GM21619 (cell line): ENCODE results near the gene FAAP20.

ENCODE experiments used
- ATAC-seq: cut with Tn5 transposase; IDR thresholded peaks from one replicate; pipeline ENCODE4 v1.9.1; 2021; ENCODE audit not compliant: unreplicated experiment

FAAP20 gene, protein sequence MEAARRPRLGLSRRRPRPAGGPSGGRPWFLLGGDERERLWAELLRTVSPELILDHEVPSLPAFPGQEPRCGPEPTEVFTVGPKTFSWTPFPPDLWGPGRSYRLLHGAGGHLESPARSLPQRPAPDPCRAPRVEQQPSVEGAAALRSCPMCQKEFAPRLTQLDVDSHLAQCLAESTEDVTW

DNA sequence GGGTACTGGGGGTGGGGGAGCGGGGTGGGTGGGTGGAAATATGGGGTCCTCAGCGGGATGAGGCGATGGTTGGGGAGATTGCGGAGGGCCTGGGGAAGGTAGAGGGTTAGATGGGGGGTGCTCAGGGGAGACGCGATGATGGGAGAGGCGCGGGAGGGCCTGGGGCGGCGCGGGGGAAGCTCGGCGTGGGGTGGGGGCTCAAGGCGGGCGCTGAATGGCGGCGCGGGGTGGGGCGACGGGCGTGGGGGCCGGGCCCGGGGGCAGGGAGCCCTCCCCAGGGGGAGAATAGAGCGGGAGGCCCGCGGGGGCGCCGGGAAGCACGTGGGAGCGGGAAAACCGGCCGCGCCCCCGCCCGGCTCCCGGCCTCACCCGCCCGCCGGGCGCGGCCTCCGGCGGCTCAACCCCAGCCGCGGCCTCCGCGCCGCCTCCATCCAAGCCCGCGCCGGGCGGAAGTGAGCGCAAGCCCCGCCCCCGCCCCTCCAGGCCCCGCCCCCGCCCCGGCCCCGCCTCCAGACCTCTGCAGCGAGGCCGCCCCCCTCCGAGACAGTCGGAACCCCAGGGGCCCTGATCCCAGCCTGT lies at the start of gene FAAP20:
Gene FAAP20, minus strand, starts transcription at position 454 of the 579 bp plus-strand sequence. Its CDS starts 23 bp downstream, at position 431.
- peak; percentile 47 for ATAC-seq

DNA sequence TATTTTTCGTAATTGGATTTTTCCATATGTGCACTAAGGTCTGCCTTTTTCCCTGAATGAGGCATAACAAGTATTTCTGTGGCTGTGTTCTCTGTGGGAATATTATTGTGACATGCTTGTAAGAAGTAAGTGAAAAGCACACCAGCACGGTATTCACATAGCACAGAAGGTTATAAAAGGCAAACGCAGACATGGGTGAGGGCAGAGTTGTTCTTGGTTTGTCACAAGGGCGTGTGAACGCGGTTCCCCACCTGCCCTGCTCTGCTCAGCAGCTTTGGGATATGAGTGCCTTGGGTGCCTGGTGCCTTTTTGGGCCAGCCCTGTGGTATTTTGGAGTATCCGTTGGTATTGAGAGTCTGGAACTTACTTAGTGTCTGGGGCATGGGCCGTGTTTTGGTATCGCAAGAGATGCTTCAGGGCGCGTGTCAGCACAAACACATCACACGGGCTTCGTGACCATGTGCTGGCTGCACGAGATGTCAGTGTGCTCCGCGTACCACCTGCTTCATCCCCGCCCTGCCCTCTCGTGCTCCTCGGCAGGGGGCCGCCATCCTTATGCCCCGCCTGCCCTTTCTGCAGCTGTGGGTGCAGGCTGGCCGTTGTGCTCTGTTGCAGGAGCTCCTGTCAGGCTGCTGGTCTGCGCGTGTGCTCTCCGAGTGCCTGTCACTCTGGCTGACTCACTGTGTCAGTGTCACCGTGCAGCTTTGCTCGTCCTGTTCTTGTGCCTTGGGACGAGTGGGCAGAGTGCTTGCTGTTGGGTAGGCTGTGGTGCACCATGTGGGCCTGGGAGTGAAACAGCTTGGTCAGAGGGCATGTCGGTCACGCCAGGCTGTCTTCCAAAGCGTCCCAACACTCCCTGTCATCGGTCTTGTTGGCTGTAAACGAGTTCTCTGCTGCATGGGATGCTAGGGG lies 48.5 kb upstream of the FAAP20 start:
- no peak for ATAC-seq

DNA sequence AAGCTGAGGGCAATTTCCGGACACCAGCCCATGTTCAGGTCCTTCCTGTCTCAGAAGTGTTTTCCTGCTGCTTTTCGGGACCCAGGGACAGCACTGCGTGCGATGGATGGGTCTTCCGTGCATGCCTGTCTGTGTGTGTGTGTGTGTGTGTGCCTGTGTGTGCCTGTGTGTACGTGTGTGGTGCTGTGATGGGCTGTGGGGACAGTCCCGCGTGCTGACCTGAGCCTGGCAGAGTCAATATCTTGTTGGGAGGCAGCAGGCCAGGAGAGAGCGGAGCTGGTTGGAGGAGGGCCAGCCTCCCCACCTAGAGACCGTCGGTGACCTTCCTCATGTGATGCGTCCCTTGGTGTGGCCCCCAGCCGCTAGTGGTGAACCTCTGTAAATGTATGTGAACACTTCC lies 47.2 kb upstream of the FAAP20 start:
- no peak for ATAC-seq

DNA sequence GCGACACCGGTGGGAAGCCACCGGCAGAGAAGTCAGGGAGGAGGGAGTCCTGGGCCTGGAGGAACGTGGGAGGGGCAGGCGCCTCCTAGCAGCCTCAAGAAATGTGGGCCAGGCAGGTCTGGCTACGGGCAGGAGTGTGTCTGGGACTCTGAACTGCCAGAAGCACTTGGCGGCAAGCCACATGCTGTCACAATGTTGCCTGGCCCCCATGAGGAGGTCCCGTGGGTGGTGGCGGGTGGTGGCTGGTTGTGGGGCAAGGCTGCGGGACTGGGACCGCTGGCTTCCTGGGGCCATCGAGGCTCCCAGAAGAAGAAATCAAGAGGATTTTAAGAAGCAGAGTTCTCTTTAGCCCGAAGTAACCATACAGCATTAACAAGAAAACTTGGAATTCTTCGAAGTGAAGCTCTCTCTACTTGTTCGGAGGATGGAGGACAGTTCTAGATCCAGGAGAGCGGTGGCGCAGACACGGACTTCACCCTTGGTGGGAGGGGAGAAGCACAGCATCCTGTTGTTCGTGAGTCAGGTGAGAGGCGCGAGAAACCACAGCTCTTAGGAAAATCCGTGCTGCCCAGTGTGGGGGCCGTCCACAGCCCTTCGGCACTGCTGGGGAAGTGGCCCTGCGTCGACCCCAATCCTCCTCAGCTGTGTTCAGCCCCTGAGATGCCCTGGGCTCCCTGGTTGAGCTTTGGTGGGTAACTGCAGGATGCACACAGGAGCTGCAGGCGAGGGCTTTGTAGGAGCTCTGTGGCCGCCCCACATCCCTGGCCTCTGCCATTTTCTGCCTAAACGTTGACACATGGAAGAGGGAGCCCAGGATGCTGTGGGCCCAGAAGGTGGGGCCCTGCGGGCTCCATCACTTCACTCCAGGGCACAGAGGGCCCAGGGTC lies 45.9 kb upstream of the FAAP20 start:
- no peak for ATAC-seq

DNA sequence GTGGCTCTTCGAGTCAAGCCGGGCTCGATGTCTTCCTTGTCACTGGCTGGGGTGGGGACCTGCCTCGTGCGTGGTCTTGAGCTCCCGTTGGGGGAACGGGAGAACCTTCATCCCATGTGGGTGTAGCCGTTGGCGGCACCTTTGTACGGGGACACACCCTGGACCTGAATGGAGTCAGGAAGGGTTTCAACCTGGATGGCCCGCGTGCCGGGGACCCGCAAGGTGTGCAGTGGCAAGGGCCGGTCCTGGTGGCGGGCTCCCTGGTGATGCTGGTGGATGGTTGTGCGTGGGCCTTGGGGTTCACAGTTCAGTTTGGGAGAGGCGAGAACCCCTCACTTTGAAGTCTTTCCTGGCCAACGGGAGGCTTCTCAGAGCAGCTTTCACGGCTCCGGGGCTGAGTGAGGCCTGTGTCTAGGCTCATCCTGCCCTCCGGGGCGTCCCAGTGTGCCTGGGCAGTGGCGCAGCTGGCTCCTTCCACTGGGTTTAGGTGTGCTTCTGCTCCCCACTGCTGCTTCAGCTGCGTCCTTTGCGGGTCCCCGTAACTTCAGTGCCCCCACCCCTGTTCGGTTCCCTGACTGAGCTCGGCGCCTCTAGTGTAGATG lies 44.9 kb upstream of the FAAP20 start:
- ATAC-seq, result no peak

DNA sequence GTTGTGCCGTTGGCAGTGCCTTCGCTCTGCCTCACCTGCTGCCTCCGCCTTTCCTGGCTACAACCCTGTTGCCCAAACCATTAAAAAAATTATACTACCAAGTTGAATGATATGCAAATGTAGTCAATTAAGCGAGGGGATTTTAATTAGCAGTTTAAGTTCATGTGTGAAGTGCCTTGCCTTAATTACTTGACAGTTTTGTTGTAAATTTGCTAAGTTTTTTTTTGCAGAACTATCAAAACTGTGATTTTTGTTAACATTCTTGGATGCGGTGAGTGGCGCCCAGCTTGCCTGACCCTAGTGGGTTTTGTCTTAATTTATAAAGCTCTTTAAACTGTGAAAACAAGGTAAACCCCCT lies 44.4 kb upstream of the FAAP20 start:
- ATAC-seq, result no peak

DNA sequence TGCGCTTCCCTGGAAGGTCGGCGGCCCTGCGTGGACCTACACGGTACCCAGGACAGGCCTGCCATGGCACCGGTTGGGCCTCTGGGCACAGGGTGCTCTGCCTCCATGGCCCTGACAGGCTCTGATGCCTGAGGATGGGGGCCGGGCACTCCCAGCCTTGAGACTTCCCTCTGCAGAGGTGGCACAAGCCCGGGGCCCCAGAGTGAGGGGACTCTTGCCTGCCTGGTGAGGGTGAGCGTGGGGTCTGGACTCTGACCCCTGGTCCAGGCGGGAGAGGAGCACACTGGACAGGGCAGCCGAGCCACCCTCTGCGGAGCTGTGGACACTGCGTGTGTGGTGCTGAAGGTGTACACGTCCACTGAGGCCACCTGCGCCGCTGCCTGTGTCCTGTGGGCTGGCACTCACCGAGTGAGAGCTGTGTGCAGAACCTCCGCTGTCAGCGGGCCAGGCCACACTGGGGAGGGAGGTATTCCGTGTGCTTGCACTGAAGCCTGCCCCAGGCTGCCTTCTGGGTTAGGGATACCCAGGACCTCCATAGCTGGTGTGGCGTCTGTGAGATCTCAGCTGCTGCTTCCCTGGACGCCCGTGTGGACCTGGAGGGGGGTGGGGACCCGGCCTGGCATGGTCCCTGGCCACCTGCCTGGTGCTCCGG lies 43.9 kb upstream of the FAAP20 start:
- no peak for ATAC-seq

DNA sequence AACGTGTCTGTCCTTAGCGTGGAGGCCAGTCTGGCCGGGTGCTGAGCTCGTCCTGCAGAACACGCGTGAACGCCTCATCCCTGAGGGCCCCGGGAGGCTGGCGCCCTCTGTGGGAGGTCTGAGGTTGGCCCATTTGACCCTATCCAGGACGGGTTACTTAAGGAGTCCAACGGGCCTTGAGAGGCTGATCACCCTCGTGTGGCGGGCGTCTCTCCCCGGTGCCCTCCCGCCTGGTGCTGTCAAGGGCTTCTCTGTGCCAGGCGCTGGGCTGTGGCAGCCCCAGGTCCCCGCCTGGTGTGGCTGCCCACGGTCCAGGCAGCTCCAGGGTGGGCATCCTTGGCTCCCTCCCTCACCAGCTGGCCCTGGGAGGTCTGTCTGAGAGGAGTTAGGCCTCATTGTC lies 43.2 kb upstream of the FAAP20 start:
- no peak for ATAC-seq

DNA sequence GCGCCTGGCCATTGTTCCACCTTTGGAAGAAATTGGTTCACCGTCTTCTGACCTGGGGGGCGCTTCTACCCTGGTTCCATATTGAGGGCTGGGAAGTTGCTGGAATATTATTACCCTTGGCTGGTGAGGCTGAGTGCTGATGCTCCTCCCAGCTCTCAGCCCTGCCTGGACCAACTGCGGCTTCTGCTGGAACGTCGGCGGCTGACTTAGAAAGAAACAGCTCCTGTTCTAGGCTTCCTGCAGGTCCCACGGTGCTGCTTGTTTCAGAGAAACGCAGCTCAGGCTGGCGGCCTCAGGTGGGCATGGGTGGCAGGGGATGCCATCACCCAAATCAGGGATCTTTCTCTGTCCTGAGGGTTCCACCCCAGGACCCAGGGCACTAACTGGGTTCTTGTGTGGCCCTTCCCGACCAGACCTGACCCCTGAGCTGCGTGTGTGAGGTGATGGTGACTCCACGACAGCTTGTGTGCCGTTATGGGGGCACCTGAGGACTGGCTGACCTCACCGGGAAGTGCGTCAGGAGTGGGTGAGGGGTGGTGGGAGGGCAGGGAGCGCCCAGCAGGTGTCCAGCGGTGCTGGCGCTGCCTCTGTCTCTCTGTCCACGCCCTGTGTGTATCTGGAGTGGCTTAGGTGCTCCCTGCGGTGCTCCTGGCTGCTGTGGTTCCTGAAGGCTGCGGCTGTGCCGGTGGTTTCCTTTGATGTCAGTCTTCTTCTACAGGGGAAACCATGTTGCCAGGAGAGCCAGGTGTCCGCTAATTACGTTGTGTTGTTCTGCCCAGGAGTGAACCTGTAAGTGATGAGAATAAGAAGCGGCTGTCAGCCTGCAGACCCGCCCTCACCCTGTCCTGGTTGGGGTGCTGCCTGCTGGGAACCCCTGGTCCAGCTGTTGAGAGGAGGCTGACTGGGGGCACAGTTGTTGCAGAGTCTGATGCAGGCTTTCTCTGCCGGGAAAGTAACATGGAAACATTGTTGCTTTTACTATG lies 42.4 kb upstream of the FAAP20 start:
- ATAC-seq, result no peak

DNA sequence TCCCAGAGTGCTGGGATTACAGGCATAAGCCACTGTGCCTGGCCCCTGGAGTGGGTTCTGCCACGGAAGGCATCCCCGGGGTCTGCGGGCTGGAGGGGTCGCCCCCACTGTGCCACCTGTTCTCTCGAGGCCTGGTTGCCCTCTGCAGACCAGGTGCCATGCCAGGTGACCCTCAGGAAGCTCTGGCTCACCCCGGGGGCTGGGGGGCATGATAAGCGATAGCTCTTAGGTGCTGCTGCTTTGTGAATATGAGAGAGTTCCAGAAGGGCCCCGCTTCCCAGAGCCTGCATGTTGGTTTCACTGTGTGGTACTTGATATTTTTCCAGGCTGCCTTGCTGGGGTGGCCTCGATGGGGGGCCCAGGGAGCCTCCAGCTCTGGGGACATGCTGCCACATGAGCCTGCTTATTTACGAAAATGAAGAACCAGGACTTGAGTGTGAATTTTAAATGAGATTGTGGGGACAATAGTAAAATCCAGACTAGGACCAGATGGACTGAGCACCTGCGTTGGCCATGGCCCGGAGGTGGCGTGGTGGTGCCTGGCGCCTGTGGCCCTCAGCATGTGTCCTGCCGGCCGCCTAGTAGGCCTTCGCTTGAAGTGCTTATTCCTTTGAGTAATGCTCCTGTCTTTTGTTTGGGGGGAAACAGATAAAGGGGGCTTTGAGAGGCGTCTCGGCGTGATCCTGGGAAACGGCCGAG lies 40.9 kb upstream of the FAAP20 start:
- no peak for ATAC-seq

DNA sequence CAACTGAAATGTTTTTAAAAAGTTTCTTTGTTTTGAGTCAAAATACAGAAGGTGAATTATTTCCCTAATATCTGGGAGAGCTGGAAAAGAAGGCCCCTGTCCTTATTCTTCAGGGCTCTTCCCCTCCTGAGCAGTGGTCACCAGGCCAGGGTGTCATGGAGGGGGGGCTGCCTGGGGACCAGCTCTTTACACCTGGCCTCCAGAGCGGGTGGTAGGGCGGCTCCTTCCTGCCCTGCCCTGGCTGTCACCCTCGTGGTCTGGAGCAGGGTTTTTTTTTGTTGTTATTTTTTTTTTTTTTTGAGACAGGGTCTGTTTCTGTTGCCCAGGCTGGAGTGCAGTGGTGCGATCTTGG lies 40.2 kb upstream of the FAAP20 start:
- ATAC-seq, result no peak

DNA sequence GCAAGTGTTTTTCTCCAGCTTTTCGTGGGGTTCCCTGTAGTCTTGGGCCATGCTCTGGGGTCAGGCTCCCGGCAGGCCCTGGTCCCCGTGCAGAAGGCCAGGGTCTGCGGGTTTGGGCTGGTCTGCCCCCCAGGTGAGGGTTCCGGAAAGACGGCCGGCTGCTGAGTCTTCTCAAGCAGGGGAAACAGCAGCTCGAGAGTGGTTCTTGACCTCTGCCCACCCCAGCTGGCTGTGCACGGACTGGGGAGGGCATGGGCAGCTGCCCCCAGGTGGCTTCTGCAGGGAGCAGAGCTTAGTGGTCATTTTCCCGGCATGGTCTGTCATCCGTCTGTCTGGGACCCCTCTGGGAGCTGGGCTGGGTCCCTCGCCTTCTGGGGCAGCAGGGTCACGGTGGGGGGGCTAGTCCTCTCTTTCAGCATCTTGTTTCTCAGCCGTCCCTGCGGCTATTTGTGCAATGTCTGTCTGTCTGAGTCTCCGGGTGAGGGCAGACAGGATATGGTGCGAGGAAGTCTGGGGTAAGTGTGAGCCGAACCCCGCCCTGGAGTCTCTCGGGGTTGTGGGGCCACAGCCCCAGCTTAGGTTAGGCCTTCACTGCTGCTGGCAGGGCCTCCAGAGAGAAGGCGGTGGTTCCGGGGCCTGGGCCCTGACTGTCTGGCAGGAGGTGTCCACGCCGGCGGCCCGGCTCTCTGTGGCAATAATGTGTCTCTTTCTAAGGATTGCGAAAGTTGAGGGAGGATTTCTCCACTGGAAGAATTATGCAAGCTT lies 39.6 kb upstream of the FAAP20 start:
- ATAC-seq, result peak; percentile 68

DNA sequence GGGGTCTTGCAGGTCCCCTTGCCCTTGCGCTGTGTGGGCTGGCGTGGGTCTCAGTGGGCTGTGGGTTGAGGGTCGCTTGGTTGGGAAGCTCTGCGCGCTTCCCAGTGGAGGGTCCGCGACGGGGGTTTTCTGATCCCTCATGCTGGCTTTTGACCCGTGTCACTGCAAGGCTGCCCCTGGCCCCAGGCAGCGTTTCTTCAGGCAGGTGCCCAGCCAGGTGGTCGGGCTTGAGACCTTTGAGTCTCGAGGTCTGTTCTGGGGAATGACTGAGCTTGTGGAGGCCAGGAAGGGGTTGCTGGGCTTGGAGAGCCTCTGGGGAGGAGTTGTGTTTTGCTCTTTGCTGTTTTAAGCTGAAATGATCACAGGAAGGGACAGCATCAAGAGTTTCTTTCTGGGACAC lies 38.9 kb upstream of the FAAP20 start:
- no peak for ATAC-seq

DNA sequence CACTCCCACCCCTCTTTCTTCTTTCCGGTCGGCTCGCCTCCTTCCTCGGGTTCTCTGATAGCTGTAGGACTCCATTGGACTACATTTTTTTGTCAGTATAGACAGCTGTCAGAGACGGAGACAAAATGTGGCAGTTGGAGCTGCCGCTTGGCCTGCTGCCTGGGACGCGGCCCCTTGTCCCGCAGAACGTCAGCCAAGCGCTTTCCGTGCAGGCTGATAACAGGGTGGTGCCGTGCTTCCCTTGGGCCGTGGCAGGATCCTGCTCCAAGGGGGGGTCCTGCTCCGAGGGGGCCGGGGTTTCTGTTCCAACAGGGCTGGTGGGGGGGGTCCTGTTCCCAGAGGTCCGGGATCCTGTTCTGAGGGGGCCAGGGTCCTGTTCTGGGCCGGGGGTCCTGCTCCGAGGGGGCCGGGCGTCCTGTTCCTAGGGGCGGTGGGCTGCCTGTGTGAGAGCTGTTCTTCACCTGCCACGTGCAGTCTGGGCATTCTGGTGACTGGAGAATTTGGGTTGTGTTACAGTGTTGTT lies 38.4 kb upstream of the FAAP20 start:
- ATAC-seq, result no peak

DNA sequence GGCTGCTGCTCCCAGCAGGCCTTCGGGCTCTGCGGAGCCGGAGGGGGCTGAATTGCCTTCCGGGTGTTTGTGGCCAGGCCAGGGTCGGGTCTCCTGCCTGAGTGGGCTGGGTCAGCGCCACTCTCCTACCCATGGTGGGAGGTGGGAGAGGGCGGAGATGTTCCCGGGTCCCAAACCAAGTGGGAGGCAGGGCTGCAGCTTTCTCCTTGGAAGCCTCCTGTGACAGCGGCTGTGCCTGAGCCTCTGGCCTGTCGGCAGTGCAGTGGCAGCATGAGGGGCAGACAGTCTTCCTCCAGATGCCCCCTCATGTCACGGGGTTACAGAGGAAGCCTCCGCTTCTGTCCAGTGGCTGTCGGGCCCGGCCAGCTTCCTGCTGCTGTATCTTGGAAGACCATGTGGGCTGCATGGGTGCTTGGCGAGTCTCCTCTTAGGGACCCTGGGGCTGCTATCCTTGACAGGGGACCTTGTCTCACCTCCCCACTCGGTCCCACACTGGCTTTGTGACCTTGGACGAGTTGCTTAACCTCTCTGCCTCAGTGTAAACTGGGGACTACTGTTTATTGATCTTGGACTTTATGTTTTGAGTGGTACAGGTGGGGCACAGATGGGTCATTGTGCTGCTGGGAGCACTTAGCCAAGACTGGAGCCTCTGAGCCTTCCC lies 37.8 kb upstream of the FAAP20 start:
- ATAC-seq, result no peak

DNA sequence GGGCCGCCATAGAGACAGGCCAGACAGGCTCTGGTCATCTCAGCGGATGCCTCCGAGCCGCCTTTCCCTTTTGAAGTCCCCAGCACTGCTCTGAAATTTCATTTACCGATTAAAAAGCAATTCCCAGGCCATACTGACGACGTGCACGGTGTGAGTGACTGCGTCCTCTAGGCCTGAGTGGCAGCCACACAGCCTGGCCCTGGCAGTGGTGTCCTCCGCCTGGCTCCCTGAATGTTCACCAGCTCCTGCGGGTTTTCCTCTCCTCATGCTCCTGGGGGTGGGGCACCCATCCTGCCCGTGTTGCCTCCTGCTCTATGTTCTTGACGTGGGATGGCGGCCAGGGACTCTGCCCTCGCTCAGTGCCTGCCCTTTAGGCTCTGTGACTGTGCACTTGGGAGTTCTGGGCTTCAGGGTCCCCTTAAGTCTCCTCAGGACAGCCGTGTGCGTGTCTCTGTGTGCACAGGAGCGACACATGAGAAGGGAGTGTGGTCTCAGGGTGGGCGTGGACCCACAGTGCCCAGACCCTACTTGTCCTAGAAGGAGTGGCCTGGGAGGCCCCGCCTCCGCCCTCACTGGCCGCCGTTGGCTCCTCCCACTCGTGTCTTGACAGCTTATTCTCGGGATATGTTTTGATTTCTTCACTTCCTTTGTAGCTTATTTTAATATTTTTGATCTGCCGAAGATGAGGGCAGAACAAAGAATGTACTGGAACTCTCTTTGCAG lies 37.1 kb upstream of the FAAP20 start:
- no peak for ATAC-seq
